Pons (tissue), 1 donor: ENCODE results near the gene CBR1.
A peak's percentile ranks its signal among the peaks of the same experiment; 100 is the strongest.
"Not testable (repeated sequence)": the region's sequence is repeated elsewhere in the genome, so short reads cannot be mapped to it uniquely, and the experiment has no call there.

Source experiments
- DNase-seq: peaks from one replicate; pipeline ENCODE4 v3.0.0-alpha.2; 2016; ENCODE audit warnings: low spot score

The CBR1 gene

DNA sequence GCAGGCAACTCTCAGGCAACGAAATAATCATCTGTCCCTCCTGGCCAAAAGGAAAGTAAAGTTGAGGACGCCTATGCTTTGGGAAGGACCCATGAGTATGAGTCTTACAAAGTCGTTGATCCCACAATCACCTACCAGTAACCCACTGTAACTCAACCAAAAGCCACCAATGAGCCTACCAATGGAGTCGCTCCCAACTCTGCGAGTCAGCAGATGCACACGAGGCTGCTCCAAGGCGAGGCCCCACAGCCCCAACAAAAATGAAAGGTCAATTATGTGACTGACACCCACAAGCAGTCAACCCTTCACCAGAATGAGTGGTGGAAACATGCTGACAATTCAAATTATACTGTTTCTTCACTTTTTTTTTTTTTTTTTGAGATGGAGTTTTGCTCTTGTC, 21.5 kb upstream of the CBR1 start:
- no peak for DNase-seq

DNA sequence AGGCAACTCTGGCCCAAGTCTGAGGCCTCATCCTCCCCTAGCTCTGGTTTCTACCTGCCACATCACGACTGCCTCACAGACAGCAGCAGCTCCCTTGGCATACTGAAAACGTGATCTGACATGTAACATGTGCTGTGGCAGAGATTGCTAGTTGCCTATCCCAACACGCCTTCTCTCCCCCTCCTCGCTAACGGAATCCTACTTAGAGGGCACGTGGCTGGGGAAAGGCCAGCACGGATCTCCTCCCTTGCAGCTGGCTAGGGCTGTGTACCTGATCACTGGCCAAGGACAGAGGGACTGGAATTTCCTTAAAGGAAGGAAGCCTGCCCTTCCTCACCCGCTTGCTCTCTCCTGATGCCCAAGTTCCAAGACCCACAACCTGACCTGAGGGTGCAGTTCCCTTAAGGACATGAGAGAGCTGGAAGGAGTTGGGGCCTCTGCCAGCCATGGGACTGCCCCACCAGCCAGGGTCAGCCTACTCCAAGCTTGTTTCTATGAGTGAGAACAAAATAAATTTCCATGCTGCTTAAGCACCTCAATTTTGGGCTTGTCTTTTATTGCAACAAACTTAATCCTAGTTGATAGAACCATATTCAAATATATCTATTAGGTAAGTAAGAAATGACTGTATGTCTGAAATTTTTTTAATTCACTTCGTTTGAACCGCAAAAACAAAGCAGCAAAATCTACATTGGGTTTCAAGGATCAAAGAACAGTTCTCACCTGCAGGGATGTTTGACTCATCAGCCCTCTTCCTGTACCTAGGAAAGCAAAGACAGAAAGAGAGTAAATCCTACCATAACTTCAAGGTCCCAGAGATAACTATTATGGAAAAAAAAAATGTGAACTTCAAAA, 16.7 kb upstream of the CBR1 start:
- no peak for DNase-seq

DNA sequence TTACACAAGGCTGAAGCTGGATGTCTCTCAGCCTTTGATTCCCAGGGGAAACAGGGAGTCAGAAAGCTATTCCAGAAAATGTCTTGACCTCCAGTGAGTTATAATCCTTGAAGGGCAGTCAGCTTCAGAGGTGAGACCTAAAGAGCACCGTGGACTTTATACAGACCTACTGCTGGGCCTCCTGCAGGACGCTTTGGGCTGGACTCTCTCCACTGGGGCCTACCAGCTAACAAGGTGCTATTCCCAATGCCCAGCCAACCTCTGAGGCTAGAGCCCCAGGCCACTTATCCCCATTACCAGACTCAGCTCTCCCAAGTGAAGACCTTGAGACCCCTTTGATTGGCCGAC, 16.1 kb upstream of the CBR1 start:
- DNase-seq: no peak

DNA sequence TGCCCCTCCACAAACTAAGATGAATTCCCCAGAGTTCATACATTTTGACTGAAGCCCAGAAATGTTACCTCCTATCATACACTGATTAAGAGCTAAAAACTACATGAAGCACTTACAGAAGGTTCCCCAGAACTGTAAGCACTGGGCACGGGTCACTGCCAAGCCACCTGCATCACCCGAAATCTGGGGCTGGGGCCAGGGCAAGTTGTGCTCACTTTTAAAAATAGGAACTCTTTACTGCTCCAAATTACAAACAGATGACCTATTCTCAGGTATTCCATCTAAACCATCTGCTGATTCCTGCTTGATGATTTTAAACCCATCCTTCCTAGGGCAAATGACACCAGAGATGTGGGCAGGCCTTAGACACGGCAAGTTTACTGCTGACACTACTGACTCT, 14.3 kb upstream of the CBR1 start:
- no peak for DNase-seq

DNA sequence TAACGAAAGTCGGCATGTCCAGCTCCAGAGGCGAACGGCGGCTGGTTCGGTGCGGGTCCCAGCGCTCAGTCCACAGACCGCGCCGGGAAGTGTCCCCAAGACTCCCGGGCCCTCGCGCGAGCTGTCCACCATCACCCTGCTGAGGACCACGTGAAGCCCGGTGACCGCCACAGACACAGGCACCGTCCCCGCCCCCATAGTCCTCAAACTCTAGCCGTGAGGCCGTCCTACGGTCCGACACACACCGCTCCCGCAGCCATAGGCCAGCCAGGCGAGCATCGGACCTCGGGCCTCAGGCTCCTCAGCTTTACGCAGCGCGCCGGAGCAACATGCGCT, 10.0 kb upstream of the CBR1 start:
- DNase-seq: no peak

DNA sequence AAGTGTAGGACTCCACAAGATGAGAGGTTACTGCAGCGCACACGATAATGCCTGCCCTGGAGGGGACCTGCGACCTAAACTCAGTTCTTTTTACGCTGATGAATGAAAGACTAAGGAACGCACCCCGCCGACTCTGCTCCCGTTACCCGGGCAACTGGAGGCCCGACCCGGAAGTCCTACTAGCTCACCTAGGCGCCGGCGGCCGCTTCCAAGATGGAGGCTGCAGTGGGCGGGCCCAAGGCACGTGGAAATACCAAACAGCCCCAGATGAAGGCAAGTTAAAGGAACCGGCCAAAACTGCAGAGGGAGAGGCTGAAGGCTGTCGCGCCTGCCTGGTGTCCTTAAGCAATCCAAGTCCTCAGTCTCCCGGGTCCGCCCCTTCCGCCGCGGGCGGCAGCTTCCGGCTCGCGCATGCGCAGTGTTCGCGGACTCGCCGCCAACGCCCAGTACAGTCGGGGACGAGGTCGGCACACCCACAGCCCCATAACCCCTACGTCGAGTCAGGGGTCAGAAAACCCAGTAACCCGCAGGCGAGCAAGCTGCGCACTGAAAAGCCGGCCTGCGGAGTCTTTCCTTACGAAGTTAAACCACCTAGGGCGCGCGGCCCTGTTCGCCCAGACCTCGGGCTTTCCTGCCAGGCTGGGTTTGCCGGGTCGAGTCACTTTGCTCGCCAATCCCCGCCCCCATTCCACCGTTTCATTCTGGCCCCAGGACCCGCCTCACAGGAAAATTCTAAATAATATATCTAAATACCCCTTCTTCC, 9.5 kb upstream of the CBR1 start, which contains the start of gene SETD4:
TSS of gene SETD4 (minus strand) at position 368 of the 763 bp plus-strand sequence. CDS start 1,638 bp downstream, outside the sequence.
- peak; percentile 90 for DNase-seq

DNA sequence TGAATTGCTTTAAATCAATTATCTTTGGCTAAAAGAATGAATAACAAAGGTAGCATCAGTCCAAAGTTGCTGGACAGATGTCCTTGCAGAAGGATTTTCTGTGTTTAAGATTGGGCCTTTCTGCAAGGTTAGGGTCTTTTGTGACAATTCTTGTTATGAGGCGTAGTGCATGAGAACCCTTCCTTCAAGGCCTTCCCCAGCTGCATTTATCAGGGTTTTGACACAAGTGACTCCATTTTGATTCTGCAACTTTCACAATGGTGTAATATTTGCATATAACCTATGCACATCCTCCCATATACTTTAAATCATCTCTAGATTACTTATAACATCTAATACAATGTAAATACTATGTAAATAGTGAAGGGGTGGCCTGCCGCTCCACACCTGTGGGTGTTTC, 8.4 kb upstream of the CBR1 start:
- no peak for DNase-seq

DNA sequence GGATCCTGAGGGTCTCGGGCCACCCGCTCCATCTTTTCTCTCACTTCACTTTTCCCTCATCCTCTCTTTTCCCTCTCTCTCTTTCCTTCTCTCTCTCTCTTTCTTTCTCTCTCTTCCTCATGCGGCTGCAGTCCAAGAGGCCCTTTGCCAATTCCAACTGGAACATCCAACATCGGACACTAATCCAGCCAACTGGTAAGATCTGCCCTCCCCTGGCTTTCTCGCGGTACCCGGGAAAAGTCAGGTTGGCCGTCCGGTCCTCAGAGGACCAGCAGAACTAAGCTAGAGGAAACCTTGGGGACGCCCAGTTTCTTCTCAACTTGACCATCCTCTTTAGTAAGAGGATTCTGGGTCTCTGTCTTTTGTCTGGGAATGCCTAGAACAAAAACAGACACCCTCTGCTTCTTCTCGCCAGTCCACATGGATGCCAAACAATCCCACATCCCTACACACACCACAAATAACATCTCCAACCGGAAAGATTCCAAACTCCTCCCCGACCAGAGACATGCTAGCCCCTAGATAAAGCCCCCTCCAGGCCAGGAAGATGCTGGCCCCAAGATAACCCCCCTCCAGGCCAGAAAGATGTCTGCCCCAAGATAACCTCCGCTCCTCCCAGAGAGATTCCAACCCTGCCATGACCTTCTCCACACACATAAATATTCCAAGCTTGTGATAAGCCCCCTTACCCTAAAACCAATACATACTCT, 6.3 kb upstream of the CBR1 start:
- DNase-seq: no peak

DNA sequence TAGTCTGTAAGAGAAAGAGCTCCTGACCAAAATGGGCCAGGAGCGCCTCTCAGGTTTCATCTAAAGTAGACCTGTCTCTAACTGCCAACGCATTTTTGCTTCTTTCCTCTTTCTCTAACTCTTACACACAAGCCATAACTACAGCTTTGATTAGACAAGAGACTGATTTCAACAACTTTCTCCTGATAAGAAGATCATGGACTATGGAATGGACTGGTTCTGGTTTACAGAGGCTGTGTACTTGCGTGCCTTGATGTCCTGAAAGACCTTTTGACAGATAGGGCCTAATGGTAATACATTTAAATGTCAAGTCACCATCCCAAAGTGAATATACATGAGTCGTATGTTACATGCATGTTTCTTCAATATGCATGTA, 5.8 kb upstream of the CBR1 start:
- DNase-seq: no peak

DNA sequence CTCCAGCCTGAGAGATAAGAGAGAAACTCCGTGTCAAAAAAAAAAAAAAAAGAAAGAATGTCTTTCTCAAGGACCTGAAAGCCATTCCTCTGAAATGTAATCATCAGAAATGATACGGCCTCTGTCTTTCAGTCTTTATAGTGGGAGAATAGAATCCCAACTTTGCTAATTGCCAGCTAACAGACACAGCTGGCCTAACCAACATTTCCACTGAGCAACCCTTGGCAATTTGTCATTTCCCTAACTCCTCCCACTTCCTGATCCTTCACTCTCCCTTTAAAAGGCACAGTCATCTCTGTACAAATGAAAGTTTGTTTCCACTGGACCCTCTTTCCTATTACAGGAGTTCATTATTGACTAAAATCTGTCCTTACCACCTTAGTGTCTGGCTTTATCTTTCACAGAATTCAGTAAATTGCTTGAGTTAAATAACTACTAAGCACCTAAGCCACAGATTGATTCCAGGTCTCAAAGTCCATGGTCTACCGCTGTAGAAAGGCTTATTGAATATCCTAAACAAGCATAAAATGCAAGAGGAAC, 4.3 kb upstream of the CBR1 start:
- DNase-seq: no peak

DNA sequence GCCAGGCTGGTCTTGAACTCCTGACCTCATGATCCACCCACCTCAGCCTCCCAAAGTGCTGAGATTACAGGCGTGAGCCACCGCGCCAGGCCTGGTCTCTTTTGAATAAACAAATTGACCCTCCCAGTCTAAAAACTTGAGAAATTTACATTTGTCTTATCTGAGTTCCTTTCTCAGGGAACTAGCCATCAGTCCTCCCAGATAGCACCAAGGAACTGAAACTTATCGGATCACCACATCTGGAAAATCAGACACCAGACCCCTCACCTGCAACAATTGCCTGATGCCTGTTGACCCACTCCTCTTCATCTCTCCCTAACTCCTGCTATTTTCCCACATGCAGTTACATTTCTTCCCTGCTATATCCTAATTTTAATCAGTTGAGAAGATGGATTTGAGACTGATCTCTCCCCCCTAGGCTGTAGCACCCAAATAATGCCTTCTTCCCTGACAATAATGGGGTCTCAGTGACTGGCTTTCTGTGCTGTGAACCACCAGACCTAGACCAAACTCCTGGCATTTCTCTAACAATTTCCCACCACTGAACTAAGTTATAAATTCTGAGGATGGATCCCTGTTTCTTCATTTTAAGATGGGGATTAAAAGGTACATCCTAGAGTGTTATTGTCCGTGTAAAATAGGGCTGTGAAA, 951 bp upstream of the CBR1 start:
- DNase-seq: no peak

DNA sequence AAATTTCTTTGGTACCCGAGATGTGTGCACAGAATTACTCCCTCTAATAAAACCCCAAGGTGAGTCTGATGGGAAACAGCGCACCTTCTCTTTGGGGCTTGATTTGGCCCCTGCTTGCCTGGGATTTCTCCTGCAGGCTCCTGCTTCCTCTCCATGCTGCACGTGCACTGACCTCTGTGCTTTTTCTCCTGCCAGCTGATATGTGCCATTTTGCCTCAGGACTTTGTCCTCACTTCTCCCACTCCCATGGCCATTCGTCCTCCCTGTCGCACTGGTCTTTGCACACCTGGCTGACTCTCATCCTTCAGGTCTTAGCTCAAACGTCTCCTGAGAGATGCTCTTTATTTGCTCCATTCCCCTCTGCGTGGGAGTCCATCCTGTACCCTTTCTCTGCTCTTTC, 1.2 kb downstream of the CBR1 start:
- no peak for DNase-seq

DNA sequence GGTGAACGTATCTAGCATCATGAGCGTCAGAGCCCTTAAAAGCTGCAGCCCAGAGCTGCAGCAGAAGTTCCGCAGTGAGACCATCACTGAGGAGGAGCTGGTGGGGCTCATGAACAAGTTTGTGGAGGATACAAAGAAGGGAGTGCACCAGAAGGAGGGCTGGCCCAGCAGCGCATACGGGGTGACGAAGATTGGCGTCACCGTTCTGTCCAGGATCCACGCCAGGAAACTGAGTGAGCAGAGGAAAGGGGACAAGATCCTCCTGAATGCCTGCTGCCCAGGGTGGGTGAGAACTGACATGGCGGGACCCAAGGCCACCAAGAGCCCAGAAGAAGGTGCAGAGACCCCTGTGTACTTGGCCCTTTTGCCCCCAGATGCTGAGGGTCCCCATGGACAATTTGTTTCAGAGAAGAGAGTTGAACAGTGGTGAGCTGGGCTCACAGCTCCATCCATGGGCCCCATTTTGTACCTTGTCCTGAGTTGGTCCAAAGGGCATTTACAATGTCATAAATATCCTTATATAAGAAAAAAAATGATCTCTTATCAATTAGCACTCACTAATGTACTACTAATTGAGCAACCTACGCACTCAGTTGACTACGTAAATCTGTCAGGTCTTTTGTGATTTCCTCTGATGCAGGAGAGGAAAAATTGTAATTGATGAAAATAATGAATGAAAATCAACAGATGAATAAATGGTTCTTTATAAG, 2.8 kb downstream of the CBR1 start:
- DNase-seq: no peak

DNA sequence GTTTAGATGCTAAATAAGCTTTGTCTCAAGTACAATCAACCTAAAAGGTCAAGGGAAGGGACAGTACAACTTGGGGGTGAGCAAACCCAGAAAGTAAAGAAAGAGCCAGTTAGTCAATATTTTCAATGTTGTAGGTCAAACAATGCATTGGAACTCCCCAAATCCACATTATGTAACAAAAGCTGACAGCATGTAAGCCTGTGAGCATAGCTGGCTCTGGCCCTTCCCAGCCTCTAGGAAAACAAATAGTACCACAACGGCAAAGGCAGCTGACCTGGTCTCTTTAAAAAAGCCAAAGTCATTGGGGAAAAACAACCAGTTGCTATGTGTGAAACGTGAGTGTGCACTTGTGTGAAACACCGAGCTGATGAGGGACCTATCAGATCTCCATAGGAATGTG, 3.4 kb downstream of the CBR1 start:
- DNase-seq: peak; percentile 75

DNA sequence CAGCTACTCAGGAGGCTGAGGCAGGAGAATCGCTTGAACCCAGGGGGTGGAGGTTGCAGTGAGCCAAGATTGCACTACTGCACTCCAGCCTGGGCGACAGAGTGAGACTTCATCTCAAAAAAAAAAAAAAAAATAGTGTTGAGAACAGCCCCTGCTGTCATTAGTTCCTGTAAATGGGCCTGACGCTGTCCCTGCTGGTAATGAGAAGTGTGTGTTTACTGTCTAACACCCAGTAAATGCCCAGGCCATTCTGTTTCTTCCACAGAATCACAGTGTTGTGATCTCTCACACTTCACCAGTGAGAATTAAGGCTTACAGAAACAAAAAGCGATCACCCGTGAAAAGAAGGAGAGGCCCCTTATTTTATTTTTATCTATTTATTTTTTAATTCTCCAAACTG, 4.1 kb downstream of the CBR1 start:
- DNase-seq: not testable (repeated sequence)

DNA sequence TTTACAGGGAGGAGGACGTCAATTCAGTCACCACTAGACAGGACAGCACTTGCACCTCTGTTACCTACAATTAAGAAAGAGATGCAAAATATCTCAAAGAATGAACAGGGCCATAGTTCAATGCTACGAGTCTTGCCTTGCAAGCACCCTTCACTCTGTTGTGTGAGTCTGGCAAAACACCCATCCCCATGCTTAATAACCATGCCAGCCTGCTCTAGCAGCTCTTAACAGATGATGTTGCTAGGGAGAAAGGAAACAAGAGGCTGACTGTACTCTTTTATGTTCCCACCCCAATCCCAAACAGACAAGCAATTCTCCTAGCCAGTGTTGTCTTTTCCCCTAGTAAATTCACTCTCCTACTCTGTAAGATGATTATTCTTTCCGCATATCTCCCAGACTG, 5.3 kb downstream of the CBR1 start:
- DNase-seq: peak; percentile 98

DNA sequence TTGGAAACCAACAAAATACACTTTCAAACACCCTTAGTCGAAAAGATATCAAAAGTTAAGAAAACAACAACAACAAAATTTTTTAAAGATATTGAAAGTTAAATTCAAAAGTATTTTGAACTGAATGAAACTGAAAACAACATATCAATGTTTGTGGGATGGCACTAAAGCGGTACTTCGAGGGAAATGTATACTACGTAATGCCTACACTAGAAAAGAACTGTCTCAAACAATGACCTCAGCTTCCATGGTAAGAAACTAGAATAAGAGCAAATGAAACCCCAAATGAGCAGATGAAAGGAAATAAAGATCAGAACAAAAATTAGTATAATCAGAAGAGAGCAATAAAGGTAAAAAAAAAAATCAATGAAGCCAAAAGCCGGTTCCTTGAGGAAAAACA, 6.1 kb downstream of the CBR1 start:
- no peak for DNase-seq

DNA sequence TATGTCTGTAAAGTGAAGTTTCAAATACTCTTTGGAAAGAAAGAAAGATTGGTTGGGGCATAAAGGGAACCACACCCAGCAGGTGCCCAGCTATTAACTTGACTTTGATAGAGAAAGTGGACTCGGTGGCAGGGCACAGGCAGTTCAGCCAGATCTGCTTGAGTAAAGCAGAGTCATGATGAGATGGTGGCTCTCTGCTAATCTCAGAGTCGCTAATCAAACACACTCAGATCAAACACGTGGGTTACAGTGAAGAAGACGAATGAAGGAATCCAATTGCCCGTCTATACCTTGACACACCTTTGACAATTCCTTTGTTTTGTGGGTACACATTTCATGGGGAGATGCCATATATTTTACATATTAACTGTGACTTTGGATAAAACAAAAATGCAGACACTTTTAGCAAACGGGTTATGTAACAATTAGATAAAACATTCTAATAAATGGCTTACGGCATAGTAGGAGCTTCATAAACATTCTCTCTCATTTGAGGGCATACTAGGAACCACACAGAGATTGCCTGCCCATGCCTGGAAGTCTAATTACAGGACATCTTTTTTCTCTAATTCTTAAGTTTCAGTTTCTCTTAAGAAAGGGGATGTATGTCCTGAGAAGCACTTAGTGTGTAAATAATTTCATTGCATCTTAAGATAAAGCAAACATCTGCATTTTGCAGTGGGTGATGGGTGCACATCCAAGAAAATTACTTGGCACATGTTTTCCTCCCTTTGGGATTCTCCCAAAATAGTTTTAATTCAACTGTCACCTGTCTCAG, 7.2 kb downstream of the CBR1 start:
- no peak for DNase-seq

DNA sequence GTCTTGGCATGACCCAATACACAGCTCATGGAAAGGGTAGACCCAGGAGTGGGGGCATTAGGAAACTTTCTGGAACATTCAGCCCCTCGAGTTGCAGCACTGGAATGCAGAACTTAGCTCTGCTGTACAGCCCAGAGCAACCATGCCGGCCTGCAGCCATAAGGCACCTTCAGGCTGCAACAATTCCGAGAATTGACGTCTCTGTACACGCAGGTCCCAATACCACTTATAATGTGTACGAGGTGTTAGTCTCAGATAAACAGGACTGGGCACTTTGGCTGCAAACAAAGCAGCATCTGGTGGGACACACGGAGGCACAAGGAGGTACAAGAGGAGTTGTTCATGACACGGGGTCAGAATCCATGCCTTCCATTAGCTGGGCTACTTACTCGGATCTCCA, 7.9 kb downstream of the CBR1 start:
- DNase-seq: no peak

DNA sequence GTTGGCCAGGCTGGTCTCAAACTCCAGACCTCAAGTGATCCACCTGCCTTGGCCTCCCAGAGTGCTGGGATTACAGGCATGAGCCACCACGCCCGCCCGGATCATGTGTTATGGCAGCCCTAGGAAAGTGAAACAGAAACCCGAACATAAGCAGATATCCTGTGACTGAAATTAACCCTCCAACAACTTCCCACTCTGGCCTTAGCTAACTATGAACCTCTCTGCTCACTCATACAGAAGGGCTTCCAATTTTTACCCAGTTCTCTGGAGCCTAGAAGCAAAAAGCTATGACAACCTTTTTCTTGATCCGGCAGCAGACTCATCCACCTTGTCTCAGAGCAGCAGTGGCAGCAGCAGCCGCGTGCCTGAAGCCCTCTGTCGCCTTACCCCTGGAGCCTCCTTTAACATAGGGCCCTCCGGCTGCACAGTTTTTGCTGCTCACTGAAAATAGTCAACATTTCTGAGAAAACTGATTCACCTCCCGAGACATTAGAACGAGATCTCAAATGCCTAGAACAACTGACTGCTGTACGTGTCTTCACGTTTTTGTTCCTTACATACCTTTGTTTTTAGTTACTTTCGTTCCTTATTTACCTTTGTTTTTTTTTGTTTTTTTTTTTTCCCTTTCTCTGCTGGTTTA, 9.3 kb downstream of the CBR1 start:
- no peak for DNase-seq
